Measurements from ENCODE around the gene EVC.

GRCh38 chr4:5696341-5696740 is 14.7 kb upstream of the EVC start:
- TF ChIP-seq POLR2A (IDR thresholded peaks at IDR 0.05), result no peak
- TF ChIP-seq CTCF (IDR thresholded peaks at IDR 0.05), result no peak
- TF ChIP-seq EP300 (IDR thresholded peaks at IDR 0.05), result no peak
